ENCODE measurements around the gene NTN4.

NTN4 gene

GRCh38 chr12:95651681-95652080 lies 138.9 kb downstream of the NTN4 start:
- H3K27ac ChIP-seq, result no peak overlapping the region

GRCh38 chr12:95648990-95649791 lies 141.4 kb downstream of the NTN4 start:
- H3K27ac ChIP-seq, result no peak overlapping the region
- TF ChIP-seq, protein P1, sequence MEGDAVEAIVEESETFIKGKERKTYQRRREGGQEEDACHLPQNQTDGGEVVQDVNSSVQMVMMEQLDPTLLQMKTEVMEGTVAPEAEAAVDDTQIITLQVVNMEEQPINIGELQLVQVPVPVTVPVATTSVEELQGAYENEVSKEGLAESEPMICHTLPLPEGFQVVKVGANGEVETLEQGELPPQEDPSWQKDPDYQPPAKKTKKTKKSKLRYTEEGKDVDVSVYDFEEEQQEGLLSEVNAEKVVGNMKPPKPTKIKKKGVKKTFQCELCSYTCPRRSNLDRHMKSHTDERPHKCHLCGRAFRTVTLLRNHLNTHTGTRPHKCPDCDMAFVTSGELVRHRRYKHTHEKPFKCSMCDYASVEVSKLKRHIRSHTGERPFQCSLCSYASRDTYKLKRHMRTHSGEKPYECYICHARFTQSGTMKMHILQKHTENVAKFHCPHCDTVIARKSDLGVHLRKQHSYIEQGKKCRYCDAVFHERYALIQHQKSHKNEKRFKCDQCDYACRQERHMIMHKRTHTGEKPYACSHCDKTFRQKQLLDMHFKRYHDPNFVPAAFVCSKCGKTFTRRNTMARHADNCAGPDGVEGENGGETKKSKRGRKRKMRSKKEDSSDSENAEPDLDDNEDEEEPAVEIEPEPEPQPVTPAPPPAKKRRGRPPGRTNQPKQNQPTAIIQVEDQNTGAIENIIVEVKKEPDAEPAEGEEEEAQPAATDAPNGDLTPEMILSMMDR (conservative IDR thresholded peaks at IDR 0.05), result no peak

More at GRCh38 chr12:95651681-95652080, 138.9 kb downstream of the NTN4 start:
- TF ChIP-seq, protein P1 (conservative IDR thresholded peaks at IDR 0.05), result no peak

GRCh38 chr12:95646781-95647190 lies 143.8 kb downstream of the NTN4 start:
- TF ChIP-seq, protein P1 (conservative IDR thresholded peaks at IDR 0.05), result no peak
- no peak overlapping the region for H3K27ac ChIP-seq

- TF ChIP-seq, protein P1 (conservative IDR thresholded peaks at IDR 0.05), result no peak
- no peak overlapping the region for H3K27ac ChIP-seq
Observed at GRCh38 chr12:95643256-95643655, 147.3 kb downstream of the NTN4 start.

DNA sequence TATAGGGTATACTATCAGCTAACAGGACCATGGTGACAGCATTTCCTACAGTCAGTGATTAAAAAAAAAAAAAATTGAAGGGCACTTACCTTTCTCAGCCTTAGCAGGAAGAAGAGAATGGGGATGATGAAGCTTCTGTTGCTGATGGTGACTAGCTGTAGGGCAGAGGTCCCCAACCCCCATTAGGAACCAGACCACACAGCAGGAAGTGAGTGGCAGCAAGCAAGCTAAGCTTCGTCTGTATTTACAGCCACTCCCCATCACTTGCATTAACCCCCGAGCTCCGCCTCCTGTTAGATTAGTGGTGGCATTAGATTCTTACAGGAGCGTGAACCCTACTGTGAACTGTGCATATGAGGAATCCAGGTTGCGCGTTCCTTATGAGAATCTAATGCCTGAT lies 148.0 kb downstream of the NTN4 start:
- TF ChIP-seq, protein P1 (conservative IDR thresholded peaks at IDR 0.05), result no peak
- H3K27ac ChIP-seq, result no peak overlapping the region

DNA sequence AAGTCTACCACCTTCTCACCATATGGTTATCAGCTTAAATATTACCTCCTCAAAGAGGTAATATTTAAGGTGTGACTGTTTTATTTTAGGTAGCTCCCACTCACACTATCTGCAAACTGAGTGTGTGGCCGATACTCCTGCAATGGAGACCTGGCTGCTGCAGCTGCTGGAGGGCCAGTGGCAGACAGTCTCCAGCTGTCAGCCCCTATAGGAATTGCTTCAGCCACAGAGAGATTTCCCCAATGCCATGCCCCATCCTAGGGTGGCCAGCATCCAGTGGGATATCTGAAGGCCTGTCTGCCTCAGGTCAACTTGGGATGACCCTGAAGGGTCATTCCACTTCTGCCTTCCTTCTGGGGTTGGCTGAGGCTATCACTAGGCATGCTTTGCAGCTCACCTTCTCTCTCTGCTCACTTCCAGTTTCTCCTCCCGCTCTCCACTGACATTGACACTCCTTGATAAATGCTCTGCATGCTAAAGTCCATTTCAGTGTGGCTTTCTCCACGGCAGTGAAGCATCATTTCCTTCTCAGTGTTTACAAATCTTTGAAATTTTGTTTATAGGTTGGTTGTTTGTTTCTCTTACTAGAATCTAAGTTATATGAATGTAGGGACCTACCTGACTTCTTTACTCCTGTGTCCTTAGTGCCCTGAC lies 149.1 kb downstream of the NTN4 start:
- no peak overlapping the region for H3K27ac ChIP-seq
- TF ChIP-seq, protein P1 (conservative IDR thresholded peaks at IDR 0.05), result no peak

DNA sequence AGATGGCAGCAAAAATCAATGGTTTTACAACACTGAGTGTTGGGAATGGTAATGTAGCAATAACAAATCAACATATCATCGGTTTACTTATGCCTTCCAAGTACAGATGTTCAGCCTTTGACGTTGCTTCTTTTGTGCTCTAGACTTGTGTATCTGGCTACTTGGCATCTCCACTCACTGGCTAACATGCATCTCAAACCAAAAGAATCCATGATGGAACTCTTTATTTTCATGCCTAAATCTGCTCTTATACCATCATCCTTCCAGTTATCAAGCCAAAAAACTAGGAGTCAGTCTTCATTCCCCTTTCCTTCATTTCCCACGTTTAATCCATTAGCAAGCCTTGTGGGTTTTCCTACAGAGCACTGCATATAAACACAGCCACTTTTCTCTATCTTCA lies 150.0 kb downstream of the NTN4 start:
- H3K27ac ChIP-seq, result no peak overlapping the region
- TF ChIP-seq, protein P1 (conservative IDR thresholded peaks at IDR 0.05), result no peak
